ENCODE measurements around the gene ITGA3. TPM values are rescaled to one million over a fixed set of nuclear protein-coding genes. Genes with fewer than 3 reads are reported as not detected.
A peak's percentile ranks its signal among the peaks of the same experiment; 100 is the strongest.
"Not testable (repeated sequence)": the region's sequence is repeated elsewhere in the genome, so short reads cannot be mapped to it uniquely, and the experiment has no call there.

ITGA3 gene
- polyA plus RNA-seq, 4 donors, result 85.2 to 115 (median 108) TPM

DNA sequence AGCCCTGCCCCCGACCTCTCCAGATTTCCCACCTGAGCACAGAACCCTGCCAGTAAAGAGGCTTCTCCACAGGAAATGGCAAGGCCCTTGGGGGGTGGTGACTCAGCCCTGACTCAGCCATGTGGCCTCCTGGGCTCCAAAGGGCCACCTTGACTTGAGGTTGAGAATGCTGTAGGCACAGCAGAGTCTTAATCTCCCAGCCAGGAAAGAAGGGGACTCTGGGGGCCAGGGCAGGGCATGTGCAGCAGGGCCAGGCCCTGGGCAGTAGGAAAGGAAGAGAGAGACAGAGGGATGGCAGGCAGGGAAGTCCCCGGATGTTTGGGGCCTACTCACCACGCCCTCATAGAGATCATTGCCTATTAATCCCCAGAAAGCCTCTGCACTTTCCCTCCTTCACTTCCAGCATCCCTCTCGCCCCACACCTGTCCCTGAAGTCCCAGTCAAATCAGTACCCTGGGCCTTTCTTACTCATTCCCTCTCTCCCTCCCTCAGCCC is 4.8 kb upstream of the ITGA3 start:
- no peak for DNase-seq (ENCODE audit: low read depth in 4 of 4, low spot score in 2 of 4)

DNA sequence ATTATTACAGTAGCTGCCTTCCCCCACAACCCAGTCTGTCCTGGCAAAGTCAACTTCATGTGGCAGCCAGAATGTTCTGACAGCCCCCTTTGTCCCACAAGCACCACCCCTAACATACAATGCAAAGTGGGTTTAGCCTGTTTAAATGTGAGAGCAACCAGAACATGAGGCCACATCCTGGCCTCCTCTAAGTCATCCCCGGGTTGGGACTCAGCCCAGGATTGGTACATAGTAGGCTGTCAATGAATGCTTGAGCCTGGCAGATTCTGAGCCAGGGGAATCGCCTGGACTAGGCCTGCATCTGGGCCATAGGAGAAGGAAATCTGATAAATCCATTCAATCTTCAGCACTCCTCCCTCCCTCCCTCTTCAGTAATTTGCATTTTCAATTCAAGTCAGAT is 4.3 kb upstream of the ITGA3 start:
- DNase-seq (ENCODE audit: low read depth in 4 of 4, low spot score in 2 of 4), result no peak

DNA sequence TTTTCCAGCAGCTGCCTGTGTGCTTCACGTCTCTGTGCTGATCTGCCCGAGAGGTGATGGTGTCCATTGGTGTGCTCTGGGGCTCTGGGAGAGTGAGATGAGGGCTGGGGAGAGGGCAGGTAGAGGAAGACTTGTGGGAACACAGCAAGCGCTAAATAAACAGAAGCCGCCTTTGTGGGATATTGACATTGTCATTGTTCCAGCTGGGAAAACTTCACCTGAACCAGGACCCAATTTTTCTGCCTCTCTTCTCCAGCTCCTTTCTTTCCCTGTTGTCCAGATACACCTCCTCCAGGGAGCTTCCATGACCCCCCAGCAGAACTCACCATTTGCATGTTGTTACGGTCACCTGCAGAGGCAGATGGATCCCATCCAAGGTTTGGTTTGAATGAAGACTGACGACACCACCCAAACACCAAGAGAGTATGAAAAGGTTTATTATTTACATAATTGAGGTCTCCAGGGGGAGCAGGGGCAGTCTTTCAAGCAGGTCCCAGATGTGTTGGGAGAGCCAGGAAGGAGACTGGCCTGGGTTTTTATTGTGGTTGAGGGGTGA is 3.6 kb upstream of the ITGA3 start:
- no peak for DNase-seq (ENCODE audit: low read depth in 4 of 4, low spot score in 2 of 4)

DNA sequence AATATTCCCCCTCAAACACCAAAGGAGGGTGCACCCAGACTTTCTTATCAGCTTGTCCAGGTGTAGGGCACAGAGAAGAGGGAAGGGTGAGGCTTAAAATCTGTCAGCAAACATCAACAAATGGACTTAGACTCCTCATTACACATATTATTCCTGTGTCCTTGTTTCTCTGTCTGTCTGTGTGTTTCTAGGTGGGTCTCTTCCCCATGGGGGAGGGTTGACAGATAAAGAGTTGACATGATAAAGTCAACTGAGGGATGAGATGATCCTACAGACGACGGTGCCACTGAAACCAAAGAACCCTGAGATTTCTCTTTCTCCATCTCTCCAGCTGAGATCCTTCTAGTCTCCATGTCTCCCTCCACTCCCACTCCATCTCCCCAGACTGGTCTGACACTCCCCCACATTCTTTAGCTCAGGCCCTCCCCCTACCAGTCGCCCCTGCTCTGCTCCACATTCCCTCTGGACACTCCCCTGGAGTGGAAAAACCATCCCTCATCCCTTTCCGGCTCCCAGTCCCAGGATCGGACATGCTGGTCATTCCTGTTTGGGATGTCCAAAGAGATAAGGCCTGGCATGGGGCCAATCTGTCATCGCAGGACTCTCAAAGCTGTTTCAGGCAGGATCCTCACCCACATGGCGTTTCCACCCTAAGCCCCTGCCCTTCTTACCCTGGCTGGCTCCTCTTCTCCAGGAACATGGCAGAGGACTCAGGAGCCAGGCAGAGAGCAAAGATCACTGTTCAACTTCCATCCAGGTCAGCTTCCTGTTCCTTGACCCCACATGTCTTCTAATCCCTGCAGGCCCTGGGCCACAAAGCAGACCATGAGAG is 2.9 kb upstream of the ITGA3 start:
- peak in 3 of 4 donors; percentile 79 to 83 (median 80) for DNase-seq (ENCODE audit: low read depth in 4 of 4, low spot score in 2 of 4)

DNA sequence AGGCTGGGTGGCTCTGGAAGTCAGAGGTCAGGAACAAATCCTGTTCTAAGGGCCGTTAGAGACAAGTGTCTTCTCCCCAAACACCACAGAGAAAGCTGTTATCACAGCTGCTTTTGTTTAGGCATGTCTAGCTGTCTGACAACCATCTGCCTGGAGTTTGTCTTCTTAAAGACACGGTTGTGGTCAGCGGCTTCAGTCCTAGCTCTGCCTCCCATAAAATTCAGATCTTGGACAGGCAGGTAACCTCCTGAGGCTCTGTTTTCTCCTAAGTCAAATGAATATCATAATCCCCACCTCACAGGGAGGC is 2.3 kb upstream of the ITGA3 start:
- DNase-seq (ENCODE audit: low read depth in 4 of 4, low spot score in 2 of 4), result no peak

- DNase-seq (ENCODE audit: low read depth in 4 of 4, low spot score in 2 of 4), result no peak
Observed at GRCh38 chr17:50055055-50055425, 870 bp upstream of the ITGA3 start.

DNA sequence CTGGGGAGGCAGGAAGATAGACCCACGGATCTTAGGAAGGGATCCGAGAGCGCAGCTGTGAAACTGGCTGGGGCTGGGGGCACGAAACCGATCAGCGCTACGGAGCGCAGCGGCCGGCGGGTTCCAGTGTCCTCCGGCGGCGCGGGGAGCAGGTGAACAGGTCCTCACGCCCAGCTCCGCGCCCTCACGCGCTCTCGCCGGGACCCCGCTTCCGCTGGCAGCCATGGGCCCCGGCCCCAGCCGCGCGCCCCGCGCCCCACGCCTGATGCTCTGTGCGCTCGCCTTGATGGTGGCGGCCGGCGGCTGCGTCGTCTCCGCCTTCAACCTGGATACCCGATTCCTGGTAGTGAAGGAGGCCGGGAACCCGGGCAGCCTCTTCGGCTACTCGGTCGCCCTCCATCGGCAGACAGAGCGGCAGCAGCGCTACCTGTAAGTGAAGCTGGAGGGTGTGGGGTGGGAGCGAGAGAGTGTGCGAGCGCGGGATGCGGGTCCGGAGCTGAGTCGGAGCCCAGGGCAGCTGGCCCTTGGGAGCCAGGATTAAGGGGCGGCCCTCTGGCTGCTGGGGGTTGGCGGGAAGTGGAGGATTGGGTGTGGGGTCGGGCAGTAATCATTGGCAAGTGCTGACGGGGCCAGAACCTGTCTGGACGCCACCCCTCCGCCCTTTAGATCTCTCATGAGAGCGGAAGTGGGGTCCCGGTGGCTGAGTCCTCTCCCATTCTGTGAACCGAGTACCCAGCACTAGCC is 479 bp downstream of the ITGA3 start:
- DNase-seq (ENCODE audit: low read depth in 4 of 4, low spot score in 2 of 4), result no peak

DNA sequence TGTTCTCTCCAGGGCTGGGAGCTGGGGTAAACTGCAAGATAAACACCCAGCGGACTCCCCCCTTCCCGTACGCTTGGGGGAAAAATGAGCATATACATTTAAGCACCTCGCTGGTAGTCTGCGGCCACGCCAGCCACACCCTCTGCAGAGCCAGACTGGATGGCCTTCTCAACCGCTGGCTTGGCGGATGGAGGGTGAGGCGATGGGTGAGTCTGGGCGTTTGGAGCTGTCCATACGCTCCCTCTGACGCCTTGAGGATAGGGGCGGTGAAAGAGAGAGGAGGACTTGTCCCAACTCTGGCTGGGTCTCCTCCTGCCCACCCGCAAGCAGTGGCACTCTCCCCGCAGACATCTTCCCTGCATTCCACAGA is 1.0 kb downstream of the ITGA3 start:
- no peak for DNase-seq (ENCODE audit: low read depth in 4 of 4, low spot score in 2 of 4)

DNA sequence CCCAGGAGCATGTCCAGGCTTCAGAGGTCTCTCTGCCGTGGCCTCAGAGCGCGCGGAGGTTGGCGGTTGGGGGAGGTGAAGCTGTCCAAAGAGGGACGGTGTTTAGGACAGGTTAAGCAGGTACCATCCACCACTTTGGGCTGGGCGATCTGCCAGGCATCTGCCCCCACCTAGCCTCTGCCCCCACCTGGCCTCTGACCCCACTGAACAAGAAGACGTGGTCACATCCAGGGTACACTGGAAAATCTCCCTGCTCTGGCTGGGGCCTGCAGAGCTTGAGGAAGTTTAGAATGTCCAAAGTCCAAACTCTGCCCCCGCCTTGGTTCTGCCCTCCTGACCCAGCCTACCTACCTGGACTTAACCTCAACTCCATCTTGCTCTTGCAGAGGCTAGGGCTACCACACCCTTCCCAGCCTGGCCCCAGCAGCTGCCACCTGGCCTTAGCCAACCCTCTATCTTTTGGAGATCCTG is 1.6 kb downstream of the ITGA3 start:
- DNase-seq (ENCODE audit: low read depth in 4 of 4, low spot score in 2 of 4), result no peak

DNA sequence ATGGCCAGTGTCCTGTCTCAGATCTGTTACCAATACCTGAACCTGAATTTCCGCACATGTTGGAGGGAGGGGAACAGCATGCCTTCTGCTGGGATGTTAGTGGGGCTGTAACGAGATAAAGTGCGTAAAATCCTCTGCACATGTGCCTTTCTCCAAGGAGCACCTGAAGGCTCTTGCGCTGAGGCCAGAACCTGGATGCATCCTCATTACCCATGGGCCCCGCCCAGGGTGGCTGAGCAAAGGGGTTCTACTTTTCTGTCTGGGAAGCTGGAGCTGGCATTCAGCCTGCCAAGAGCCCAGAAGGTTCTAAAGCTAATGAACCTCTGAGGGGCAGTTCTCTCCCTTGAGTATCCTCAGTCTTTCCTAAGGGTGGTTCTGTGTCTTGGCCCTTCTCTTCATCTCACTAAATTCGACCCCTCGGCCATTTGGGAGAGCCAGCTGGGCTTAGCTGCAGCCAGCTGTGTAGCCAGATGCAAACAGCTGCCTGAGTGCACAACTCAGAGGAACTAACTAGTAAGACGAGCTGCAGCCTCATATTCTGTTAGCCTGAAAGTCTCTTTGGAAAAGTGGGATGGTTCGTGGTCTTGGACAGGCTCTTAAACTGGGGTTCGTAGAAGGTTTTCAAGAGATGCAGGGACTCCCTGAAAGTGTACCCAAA is 2.5 kb downstream of the ITGA3 start:
- DNase-seq (ENCODE audit: low read depth in 4 of 4, low spot score in 2 of 4), result no peak

GRCh38 chr17:50059256-50059655 is 3.3 kb downstream of the ITGA3 start:
- no peak for DNase-seq (ENCODE audit: low read depth in 4 of 4, low spot score in 2 of 4)

DNA sequence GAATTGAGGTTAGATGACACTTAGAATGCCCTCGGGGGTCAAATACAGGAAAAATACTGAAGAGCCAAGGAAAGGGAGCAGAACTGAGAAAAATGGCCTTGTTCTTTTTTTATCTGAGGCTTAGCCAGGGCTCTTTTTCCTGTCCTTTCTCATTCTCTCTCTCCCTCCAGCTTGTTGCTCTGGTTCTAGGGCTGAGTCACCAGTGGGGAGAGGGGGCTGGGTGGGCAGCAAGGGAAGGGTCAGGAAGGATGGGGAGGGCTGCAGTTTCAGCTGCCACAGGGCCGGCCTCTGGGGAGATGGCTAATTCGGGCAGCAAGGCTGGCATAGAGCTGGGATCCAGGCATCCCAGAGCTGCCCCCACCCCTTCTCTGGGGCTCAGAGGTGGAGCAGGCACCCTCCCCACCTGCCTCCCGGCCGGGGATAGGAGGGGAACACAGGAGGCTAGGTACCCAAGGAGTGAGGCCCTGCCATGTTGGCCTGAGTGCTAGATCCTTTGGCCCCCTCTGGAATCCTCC is 3.9 kb downstream of the ITGA3 start:
- no peak for DNase-seq (ENCODE audit: low read depth in 4 of 4, low spot score in 2 of 4)

GRCh38 chr17:50060951-50061712 is 5.2 kb downstream of the ITGA3 start:
- DNase-seq (ENCODE audit: low read depth in 4 of 4, low spot score in 2 of 4), result no peak

GRCh38 chr17:50061713-50062045 is 5.8 kb downstream of the ITGA3 start:
- DNase-seq (ENCODE audit: low read depth in 4 of 4, low spot score in 2 of 4), result not testable (repeated sequence)

GRCh38 chr17:50062293-50063243 is 6.7 kb downstream of the ITGA3 start:
- DNase-seq (ENCODE audit: low read depth in 4 of 4, low spot score in 2 of 4), result no peak

- no peak for DNase-seq (ENCODE audit: low read depth in 4 of 4, low spot score in 2 of 4)
Observed at GRCh38 chr17:50063561-50064252, 7.8 kb downstream of the ITGA3 start.

- no peak for DNase-seq (ENCODE audit: low read depth in 4 of 4, low spot score in 2 of 4)
Observed at GRCh38 chr17:50064253-50065001, 8.5 kb downstream of the ITGA3 start.

GRCh38 chr17:50065056-50065455 is 9.1 kb downstream of the ITGA3 start:
- no peak for DNase-seq (ENCODE audit: low read depth in 4 of 4, low spot score in 2 of 4)
